Activated gamma-delta T cell treated with Interleukin-2 at 50 U/mL for 16 hours (primary cell): ENCODE results near the gene ACSF2.

ENCODE experiments used
- DNase-seq: peaks from one replicate; pipeline ENCODE4 v3.0.0-alpha.2; 2020

The ACSF2 gene

DNA sequence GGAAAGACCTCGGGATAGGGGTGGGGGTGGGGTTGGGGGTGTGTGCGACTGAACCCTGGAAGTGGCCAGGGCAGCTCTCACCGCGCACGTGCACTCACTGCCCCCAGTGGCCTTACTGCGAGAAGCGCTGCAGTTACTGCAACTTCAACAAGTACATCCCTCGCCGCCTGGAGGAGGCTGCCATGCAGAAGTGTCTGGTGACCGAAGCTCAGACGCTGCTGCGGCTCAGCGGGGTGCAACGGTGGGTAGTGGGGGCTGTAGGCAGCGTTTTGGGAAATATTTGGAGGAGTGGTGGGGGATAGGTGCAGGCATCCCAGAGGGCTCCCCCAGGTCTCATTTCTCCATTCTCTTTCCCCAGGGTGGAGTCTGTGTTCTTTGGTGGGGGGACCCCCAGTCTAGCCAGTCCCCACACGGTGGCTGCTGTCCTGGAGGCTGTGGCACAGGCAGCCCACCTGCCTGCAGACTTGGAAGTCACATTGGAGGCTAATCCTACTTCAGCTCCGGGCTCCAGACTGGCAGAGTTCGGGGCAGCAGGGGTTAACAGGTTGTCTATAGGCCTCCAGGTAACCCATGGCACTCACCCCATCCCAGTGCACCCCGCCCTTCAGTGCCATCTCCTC lies 53.6 kb downstream of the ACSF2 start:
- peak; percentile 58 for DNase-seq

DNA sequence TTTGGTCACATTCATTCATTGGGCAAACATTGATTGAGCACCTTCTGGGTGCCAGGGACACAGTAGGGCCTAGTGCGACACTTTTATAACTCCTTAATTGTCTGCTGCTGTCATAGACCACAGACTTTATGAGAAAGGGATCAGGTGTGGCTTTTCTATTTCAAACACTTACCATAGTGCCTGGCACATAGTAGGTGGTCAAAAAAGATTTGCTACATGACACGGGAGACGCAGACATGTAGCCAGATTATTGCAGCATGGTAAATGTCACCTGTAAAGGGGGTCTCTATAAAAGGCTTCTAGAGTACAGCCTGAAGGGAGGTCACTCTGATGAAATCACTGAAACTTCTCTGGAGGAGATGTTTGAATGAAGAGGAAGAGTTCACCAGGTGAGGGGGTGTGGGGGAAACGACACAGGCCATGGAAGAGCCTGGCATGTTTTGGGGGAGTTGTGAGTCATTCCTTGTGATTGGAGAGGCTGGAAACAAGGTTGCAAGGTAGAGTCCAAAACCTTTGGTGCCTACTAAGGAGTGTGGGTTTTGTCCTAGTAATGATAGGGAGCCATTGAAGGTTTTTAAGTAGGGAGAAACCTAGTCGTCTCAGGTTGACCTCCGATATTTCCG lies 54.2 kb downstream of the ACSF2 start:
- DNase-seq: no peak

DNA sequence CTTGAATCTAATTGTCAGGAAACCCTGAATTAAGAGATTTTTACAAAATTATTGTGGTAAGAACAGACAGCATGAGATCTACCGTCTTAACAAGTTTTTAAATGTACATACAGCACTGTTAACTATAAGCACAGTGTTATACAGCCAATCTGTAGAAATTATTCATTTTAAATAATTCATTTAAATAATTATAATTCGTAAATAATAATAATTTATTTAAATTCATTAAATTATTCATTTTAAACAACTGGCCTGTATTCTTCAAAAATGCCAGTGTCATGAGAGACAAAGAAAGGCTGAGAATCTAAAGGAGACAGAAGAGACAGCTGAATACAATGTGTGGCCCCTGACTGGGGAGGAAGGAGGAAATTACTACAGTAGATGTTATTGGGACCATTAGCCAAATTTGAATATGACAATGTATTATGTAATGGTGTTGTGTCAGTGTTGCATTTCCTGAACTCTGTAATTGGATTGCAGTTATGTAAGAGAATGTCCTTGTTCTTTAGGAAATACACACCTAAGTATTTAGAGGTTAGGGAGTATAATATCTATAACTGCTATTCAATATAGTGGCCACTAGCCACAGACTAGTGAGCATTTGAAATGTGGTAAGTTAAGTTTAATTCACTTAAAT lies 55.0 kb downstream of the ACSF2 start:
- no peak for DNase-seq

DNA sequence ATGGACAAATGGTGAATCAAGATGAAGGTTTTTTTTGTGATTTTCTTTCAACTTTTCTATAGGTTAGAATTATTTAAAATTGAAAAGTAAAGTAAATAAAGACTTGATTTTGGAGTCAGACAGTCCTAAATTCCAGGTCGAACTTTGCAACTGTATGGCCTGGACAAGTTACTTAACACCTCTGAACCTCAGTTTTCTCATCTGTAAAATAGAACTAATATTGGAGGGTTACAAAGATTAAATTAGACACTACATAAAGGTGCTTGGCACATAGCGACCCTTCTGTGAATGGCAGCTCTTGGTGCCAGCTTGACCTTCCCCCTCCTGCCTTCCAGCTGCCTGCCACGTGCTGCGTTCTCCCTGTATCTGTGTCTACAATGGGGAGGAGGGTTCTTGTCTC lies 55.6 kb downstream of the ACSF2 start:
- DNase-seq: no peak

DNA sequence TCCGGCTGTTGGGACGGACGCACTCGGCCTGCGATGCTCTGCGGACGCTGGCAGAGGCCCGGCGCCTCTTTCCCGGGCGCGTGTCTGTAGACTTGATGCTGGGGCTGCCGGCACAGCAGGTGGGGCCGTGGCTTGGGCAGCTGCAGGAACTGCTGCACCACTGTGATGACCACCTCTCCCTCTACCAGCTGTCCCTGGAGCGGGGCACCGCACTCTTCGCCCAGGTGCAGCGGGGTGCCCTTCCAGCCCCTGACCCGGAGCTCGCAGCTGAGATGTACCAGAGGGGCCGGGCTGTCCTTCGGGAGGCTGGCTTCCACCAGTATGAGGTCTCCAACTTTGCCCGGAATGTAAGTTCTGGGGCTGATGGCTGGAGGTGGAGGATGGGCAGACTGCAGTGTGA lies 56.1 kb downstream of the ACSF2 start:
- no peak for DNase-seq

DNA sequence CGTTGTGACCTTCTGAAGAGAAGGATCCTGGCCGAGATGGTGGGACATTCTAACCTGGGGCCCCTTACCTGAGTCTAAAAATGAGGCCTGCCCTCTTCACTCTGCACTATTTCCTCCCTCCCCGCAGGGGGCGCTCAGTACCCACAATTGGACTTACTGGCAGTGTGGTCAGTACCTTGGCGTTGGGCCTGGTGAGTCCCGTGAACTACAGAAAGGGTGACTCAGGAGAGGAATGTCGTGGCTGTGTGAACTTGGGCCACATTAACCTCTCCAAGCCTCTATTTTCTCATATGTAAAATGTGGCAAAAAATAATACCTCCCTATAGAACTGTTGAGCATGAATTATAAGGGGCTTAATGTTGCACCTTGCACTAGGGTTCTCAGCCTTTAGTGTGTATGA lies 56.5 kb downstream of the ACSF2 start:
- peak; percentile 63 for DNase-seq

DNA sequence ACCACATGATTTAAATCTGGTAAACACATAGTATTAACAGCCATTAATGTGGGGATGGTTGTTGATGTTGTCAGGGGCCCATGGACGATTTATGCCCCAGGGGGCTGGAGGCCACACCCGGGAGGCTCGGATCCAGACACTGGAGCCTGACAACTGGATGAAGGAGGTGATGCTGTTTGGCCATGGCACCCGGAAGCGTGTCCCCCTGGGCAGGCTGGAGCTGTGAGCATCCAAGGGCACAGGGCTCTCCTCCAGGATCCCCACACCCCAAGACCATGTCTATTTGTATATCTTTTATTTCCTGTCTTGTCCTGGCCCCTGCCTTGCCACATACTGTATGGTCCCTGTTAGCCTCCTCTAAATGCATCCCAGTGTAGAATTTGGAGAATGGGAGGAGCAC lies 57.2 kb downstream of the ACSF2 start:
- DNase-seq: no peak

DNA sequence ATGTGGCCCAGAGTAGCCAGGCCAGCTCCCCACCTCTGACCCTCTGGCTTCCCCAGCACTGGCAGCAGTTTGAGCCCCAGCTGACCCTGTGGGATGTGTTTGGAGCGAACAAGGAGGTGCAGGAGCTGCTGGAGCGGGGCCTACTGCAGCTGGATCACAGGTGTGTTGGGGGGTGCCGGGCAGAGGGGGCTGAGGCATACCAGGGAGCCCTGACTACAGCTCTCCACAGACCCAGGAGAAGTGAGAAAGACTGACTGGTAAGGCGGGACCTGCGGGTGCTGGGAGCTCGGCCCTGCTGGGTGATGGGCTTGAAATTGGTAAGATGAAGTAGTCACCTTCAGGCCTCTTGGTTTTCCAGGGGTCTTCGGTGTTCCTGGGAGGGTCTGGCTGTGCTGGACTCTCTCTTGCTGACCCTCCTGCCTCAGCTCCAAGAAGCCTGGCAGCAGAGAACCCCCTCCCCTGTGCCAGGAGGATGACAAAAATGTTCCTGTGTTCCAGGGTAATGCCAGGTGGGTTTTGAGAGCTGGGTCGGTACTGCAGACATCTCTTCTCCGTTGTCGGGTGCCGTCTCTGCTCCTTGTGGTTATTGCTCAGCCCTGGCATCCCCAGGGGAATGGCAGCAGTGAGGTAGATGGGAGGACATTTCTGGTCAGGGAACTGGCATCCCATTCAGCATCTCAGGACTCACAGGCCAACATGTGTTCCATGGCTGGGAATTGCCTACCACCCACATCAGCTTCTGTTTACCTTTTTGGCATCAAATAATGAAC lies 58.6 kb downstream of the ACSF2 start:
- DNase-seq: no peak

DNA sequence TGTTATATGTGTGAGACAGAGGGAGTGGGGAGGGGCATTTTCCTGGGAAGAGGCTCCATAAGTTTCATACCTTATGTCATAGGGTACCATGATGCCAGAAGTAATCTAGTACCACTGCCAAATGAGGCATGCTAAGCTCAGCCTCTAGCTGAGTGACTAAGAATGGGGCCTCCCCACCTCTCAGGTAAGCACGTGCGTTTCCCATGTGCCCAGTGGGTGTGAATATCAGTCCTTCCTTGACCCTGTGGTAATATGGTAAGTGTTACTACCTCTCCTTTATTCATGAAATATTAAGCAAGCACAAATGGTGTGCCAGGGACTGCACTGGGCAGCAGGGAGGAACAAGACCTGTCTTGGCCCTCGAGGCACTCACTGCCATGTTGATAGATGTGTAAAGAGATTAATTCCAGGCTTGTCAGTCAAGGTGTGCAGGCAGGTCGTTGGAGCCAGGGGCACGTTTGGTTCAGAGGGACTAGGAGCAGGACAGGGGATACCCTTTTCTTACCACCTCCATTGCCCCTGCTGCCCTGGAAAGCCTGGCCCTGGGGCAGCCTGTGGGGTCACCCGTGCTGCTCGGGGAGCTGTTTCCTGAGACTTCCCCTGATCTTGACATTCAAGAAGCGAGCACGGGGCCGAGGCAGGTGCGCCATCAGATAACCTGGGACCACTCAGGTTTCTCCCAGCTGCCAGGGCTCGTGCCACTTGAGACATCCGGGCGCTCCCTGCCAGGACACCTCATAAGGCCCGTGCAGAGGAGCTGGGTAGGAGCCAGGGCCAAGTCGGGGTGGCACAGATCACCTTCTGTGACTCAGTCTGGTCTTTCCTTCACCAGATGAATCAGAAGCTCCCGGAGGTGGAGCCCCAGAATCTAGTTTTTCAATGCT lies 61.4 kb downstream of the ACSF2 start:
- DNase-seq: no peak

DNA sequence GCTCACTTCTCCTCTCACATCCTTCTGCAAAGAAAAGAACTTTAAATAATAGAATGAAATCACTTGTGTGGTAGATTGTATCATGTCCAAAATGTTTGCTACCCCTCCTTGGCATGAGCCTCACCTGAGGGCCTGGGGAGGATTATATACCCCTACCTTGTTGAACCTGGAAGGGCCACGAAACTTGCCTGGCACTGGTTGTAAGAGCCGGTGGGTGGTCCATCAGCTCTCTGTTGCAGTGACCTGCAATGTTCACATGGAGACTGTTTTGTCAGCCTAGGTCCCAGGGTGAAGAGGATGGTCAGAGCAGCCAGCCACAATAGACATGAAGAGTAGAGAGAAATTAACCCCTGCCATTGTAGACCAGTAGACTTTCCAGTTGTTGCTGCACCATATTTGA lies 62.9 kb downstream of the ACSF2 start:
- DNase-seq: no peak

DNA sequence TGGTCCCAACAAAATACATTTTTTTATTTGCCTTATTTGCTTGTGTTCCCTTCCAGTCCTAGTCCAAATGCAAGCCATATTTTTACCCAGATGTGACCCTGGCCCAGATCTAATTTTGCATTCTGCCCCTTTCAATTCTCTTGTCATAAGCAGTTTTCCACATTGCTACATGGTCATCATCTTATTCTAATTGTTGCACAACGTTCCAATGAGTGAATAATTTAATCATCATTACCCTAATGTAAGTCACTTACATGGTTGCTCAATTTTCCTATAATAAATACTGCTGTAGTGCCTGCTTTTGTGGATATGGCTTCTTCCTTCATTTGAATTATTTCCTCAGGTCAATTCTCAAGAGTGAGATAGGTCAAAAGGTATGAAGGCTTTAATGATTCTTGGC lies 65.5 kb downstream of the ACSF2 start:
- no peak for DNase-seq

DNA sequence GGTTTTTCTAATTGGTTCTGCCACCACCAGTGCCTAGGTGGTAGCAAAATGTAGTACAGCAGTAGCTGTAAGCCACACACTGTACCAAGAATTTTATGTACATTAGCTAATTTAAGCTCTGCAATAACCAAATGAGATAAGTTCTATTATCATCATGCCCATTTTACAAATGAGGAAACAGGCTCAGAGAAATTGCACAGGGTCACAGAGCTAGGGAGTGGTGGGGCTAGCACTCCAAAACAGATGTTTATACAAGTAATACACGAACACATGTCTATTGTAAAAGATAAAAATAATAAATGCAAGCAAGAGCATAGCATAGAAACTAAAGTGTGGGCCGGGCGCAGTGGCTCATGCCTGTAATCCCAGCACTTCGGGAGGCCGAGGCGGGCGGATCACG lies 66.2 kb downstream of the ACSF2 start:
- no peak for DNase-seq

DNA sequence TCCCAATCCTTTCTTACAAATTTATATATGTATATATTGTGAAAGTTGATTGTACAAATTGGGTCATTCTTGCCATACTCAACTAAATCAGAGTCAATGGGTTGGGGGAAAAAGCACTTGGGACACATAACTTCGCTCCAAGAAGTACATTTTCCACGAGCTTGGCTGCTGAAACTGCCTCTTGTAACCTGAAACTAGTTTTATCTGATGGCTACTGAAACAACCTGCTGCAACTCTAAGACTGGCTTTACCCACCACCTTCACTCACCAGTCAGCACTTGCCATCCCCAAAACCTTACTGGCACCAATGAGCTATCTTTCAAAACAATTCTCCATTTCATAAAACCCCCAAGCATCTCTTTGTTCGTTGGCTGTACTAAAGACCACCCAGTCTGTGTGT lies 67.7 kb downstream of the ACSF2 start:
- no peak for DNase-seq

DNA sequence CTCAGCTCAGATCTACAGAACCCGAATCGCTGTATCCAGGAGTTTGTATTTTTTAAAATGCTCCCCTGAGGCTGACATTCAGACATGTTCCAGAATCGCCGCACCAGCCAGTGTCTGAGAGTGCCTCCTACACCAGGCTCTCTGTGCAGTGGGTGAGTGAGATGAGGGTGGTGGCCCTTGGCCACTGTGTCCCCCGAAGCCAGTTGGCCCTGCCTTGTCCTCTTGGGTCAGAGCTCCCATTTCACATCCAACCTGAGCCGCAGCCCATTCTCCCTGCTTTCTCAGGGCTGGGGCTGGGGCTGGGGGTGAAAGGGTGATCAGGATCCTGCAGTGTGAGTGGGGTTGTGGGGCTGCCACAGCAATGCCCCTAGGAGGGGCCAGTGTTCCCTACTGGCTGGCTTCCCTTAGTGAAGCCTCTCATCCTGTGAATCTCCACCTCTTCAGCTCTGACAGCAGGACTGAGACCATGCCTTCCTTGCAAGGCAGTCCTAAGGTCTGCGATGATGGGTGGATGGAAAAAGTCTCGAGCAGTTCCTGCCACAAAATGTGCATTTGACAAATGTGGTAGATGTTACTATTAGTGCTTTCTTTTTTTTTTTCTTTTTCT lies 69.3 kb downstream of the ACSF2 start:
- DNase-seq: no peak

DNA sequence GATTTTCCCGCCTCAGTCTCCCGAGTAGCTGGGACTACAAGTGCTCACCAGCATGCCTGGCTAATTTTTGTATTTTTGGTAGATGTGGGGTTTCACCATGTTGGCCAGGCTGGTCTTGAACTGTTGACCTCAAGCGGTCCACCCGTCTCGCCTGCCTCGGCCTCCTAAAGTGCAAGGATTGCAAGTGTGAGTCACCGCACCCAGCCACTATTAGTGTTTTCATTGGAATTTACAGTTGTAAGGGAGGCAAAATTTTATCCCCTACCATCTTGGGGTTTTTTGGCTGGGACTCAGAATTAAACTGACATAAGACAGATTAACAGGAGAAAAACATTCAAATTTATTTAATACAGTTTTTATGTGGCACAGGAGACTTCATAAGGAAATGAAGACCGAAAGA lies 69.9 kb downstream of the ACSF2 start:
- DNase-seq: no peak

DNA sequence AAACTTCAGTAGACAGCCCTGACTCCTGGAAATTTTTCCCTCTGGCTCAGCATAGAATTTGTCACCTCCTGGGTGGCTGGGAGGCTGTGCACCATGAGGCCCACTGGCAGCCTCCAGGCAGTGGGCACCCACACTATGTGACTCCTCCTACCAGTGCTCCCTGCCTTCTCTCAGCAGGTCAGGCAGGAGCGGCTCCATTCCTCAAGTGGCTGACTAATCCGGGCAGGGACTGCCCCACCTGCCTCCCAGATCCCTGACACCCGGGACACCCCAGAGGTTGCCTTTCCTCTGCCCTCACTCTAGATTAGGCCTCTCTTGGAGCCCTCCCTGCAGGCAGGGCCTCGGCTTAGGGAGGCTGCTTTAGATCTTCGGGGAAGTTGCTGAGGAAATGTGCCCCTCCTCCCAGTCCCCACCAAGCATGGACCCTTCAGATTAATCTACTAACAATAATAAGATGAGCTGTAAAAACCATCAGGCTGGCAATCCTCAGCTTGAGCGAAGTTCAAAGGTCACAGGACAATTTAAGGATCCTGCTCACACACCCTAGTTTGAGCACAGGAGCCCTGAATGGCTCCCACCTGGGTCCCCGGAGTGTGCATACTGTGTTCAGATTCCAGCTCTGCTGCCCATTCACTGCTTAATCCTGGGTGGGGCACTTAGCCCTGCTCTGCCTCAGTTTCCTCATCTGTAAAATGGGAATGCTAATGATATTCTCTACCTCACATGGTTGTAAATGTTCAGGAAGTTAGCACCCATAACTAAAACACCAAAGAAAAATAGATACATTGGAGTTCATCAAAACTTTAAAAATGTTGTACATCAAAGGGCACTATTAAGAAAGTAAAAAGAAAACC lies 72.2 kb downstream of the ACSF2 start:
- no peak for DNase-seq

DNA sequence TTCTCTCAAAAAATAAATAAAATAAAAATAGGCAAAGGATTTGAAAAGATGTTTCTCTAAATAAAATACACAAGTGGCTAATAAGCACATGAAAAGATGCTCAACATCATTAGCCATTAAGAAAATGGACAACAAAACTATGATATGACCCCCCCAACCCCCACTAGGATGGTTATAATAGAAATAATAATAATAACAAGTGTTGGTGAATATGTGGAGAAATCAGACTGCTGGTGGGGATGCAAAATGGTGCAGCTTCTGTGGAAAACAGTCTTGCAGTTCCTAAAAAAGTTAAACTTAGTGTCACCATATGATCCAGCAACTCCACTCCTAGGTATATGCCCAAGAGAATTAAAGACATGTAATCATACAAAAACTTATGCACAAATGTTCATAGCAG lies 73.3 kb downstream of the ACSF2 start:
- no peak for DNase-seq

DNA sequence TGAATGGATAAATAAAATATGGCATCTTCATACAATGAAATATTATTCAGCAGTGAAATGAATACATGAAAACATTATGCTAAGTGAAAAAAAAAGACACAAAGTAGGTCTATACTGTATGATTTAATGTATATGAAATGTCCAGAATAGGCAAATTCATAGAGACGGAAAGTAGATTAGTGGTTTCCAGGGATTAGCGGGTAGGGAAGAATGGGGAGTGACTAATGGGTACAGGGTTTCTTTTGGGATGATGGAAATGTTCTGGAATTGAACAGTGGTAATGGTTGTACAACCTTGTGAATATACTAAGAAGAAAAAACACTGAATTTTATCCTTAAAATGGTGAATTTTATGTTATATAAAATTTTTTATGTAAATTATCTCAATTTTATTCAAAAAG lies 73.7 kb downstream of the ACSF2 start:
- DNase-seq: no peak

DNA sequence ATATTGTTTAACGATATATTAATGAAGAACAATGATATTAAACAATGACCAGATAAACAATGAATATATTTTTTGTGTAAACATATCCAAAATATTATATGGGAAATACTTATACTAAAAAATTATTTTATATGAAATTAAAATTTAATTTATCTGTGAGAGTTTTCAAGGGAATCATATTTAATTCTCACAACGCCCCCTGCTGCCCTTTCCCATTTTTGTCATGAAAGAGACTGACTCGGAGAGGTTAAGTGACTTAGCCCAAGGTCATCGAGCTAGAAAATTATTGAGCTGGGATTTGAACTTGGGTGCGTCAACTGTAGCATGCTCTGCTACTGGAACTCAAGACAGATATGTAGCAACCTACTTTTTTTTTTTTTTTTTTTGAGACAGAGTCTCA lies 75.0 kb downstream of the ACSF2 start:
- DNase-seq: peak; percentile 22

DNA sequence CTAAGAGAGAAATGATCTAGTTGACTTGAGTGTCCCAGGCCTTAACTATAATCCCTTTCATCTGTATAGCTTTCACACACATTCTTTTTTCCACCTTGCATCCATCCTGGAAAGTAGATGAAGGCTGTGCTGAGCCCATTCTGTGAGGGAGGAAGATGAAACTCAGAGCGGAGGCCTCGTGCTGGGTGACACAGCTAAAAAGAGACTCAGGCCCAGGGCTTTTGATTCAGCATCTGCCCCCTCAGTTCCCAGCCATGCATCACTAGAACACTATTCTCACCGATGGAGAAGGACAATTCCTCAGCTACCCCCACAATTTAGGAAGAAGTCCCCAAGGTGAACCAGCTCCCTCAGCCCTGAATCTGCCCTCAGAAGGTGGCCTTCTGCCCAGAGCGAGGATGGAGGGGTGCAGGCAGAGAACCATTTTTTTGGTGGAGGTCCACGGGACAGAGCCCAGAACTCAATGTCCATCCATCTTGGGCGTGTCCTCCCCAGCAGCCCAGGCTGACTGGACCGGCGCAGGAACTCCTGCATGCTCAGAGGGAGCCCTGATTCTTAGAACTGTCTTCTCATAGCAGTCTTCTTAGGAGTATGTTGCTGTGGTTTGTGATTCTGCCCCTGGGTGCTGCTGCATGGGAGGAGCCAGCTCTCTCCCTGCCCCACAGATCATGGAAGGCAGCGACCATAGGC lies 76.4 kb downstream of the ACSF2 start:
- DNase-seq: no peak

DNA sequence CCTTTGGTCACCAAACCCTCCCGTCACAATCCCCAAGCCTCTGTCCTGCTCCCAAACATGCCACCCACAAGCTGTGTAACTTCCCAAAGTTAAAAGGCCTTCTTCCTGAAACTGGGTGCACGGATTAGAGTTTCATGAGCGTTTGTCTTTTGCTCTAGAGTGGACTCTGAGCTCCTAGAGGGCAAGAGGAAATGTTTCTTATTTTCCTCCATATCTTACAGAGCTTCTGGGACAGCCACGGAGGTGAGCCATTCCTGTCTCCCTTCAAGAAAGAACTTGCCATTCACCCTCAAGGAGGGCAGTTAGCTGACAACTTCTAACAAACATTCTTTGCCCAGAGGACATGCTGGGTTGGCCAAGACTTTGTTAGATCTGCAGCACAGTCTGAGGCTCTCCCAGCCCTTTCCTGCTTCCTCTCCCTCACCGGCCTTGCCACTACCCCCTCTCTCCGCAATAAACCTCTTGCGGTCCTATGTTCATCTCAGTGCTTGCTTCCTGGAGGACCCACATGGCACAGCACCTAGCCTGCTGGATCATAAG lies 79.6 kb downstream of the ACSF2 start:
- no peak for DNase-seq
